Liver (tissue), 9 donors: ENCODE measurements around the gene MADCAM1. TPM values are rescaled to one million over a fixed set of nuclear protein-coding genes. Genes with fewer than 3 reads are reported as not detected.

Experiments
- DNase-seq: peaks from one replicate; pipeline ENCODE4 v3.0.0-alpha.2; 2017; ENCODE audit warnings: low spot score
- H3K27ac ChIP-seq, 2 donors: one replicate each; pipeline ENCODE4 v1.7.0; 2013; ENCODE audit warnings: inconsistent platforms in 2 of 2, low read length in 2 of 2, control low read depth in 1 of 2, low read depth in 1 of 2, mild to moderate bottlenecking in 1 of 2
- H3K27me3 ChIP-seq, 4 donors: one replicate each; pipeline versions ENCODE4 v1.6.1 to v1.7.0; 2013; ENCODE audit warnings: low read length in 3 of 4, inconsistent platforms in 1 of 4, mild to moderate bottlenecking in 1 of 4, moderate library complexity in 1 of 4; ENCODE audit not compliant: control insufficient read depth in 4 of 4, insufficient read depth in 4 of 4
- H3K36me3 ChIP-seq, 4 donors: one replicate each; pipeline versions ENCODE4 v1.6.1 to v1.7.0; 2013; ENCODE audit warnings: low read length in 3 of 4, mild to moderate bottlenecking in 3 of 4, low read depth in 1 of 4, moderate library complexity in 1 of 4; ENCODE audit not compliant: control insufficient read depth in 4 of 4, insufficient read depth in 3 of 4
- H3K4me1 ChIP-seq, 4 donors: one replicate each; pipeline versions ENCODE4 v1.6.1 to v1.7.0; 2013; ENCODE audit warnings: low read length in 3 of 4, mild to moderate bottlenecking in 3 of 4, moderate library complexity in 1 of 4; ENCODE audit not compliant: control insufficient read depth in 4 of 4, insufficient read depth in 4 of 4
- H3K4me3 ChIP-seq, 3 donors: one replicate each; pipeline versions ENCODE4 v1.6.1 to v1.7.0; 2013; ENCODE audit warnings: low read length in 3 of 3, control low read depth in 1 of 3, low read depth in 1 of 3, mild to moderate bottlenecking in 1 of 3
- H3K9ac ChIP-seq, 2 donors: one replicate each; pipeline ENCODE4 v1.7.0; 2013; ENCODE audit warnings: low read length in 2 of 2, mild to moderate bottlenecking in 2 of 2, moderate library complexity in 2 of 2, control low read depth in 1 of 2, low read depth in 1 of 2
- H3K9me3 ChIP-seq, 4 donors: one replicate each; pipeline versions ENCODE4 v1.6.1 to v1.7.0; 2013; ENCODE audit warnings: low read length in 3 of 4; ENCODE audit not compliant: control insufficient read depth in 4 of 4
- FOXA2 ChIP-seq: IDR thresholded peaks from 2 replicates; pipeline ENCODE4 v1.6.1; 2016; ENCODE audit warnings: antibody characterized with exemption
- HNF4A ChIP-seq, 2 donors: conservative IDR thresholded peaks; 2 replicates each; pipeline ENCODE4 v1.6.1; 2016; ENCODE audit warnings: antibody characterized with exemption in 2 of 2, mild to moderate bottlenecking in 2 of 2
- HNF4G ChIP-seq: IDR thresholded peaks from 2 replicates; pipeline ENCODE4 v1.6.1; 2016; ENCODE audit warnings: antibody characterized with exemption
- NR2F2 ChIP-seq: IDR thresholded peaks from 2 replicates; pipeline ENCODE4 v1.6.1; 2016; ENCODE audit warnings: antibody characterized with exemption
- RAD21 ChIP-seq, 2 donors: IDR thresholded peaks; 2 replicates each; pipeline ENCODE4 v1.6.1; 2016; ENCODE audit warnings: antibody characterized with exemption in 2 of 2, mild to moderate bottlenecking in 2 of 2
- RXRA ChIP-seq, 2 donors: IDR thresholded peaks; 2 replicates each; pipeline ENCODE4 v1.6.1; 2017 to 2018; ENCODE audit warnings: antibody characterized with exemption in 2 of 2, mild to moderate bottlenecking in 1 of 2
- SP1 ChIP-seq: IDR thresholded peaks from 2 replicates; pipeline ENCODE4 v1.6.1; 2018; ENCODE audit warnings: antibody characterized with exemption, mild to moderate bottlenecking
- TAF1 ChIP-seq: conservative IDR thresholded peaks from 2 replicates; pipeline ENCODE4 v1.6.1; 2016; ENCODE audit warnings: antibody characterized with exemption, mild to moderate bottlenecking
- WGBS: extraction: QIAGEN DNeasy Blood & Tissue Kit; methylation state at CpG from one replicate; pipeline ENCODE4 v1.1.7; 2013; 5-methylcytosine and 5-hydroxymethylcytosine counted together
- polyA plus RNA-seq, 2 donors: library from polyadenylated mRNA; stranded (reverse) in 1 of 2; unstranded in 1 of 2; fragments of 200-250 nt in 1 of 2; fragments of >200 nt in 1 of 2; fragmentation: Nextera tagmentation in 1 of 2; extraction: Ambion mirVana in 1 of 2; gene quantifications; one replicate each; pipeline versions ENCODE4 v1.2.1 to v1.2.3, GENCODE V29; 2013 to 2015
- total RNA-seq, 2 donors: library from RNA; depleted of rRNA; stranded (reverse); fragments of >200 nt; gene quantifications; one replicate each; pipeline ENCODE4 v1.2.3, GENCODE V29; 2014
- TF ChIP-seq, protein P1 (sequence below): IDR thresholded peaks from 2 replicates; pipeline ENCODE4 v1.6.1; 2016; ENCODE audit warnings: antibody characterized with exemption
- TF ChIP-seq, protein P2 (sequence below): fragments of 150-350 bp; IDR thresholded peaks from 2 replicates; pipeline ENCODE4 v1.5.1; 2017; ENCODE audit warnings: improper control_type of control experiment, low read depth, low read length; ENCODE audit not compliant: missing input control
- TF ChIP-seq, protein P3 (sequence below): IDR thresholded peaks from 2 replicates; pipeline ENCODE4 v1.6.1; 2016; ENCODE audit warnings: antibody characterized with exemption
- TF ChIP-seq, protein P4 (sequence below): IDR thresholded peaks from 2 replicates; pipeline ENCODE4 v1.6.1; 2016; ENCODE audit warnings: antibody characterized with exemption, mild to moderate bottlenecking
- donor health status: healthy.
- donor health status: healthy.
- donor health status: healthy.
- donor health status: healthy.
- donor health status: healthy.

The MADCAM1 gene
- total and polyA plus RNA-seq, 4 donors: 0.17 to 0.32 (median 0.24) TPM

DNA sequence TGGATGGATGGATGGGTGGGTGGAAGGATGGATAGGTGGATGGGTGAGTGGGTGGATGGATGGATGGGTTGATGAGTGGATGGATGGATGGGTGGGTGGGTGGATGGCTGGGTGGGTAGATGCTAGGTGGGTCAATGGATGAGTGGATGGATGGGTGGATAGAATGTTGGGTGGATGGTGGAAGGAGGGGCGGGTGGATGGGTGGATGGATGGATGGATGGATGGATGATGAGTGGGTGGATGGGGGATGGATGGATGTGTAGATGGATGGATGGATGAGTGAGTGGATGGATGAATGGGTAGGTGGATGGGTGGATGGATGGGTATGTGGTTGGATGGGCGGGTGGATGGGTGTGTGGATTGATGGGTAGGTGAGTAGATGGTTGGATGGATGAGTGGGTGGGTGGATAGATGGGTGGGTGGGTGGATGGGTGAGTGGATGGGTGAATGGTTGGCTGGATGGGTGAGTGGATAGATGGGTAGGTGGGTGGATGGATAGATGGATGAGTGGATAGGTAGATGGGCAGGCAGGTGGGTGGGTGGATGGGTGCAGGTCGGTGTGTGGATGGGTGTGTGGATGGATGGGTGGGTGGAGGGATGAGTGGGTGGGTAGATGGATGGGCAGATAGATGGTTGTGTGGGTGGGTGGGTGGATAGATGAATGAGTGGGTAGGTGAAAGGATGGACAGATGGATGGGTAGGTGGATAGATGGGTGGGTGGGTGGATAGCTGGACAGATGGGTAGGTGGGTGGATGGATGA is 31.1 kb upstream of the MADCAM1 start:
- no peak overlapping the region for H3K4me3 ChIP-seq
- H3K9me3 ChIP-seq: no peaks in the 10 kb centered on the region
- DNase-seq: no peak
- H3K27me3 ChIP-seq: no peaks in the 10 kb centered on the region
- WGBS: 93% methylated on average over 3 of the region's 3 CpGs
- TF ChIP-seq TAF1 (no peak), HNF4A (conservative IDR thresholded peaks at IDR 0.05) (no peak), RAD21 (IDR thresholded peaks at IDR 0.05) (no peak), FOXA2 (no peak), HNF4G (no peak), SP1 (no peak), RXRA (IDR thresholded peaks at IDR 0.05) (no peak)
- TF ChIP-seq, protein P1, sequence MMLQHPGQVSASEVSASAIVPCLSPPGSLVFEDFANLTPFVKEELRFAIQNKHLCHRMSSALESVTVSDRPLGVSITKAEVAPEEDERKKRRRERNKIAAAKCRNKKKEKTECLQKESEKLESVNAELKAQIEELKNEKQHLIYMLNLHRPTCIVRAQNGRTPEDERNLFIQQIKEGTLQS: no peak
- TF ChIP-seq, protein P2, sequence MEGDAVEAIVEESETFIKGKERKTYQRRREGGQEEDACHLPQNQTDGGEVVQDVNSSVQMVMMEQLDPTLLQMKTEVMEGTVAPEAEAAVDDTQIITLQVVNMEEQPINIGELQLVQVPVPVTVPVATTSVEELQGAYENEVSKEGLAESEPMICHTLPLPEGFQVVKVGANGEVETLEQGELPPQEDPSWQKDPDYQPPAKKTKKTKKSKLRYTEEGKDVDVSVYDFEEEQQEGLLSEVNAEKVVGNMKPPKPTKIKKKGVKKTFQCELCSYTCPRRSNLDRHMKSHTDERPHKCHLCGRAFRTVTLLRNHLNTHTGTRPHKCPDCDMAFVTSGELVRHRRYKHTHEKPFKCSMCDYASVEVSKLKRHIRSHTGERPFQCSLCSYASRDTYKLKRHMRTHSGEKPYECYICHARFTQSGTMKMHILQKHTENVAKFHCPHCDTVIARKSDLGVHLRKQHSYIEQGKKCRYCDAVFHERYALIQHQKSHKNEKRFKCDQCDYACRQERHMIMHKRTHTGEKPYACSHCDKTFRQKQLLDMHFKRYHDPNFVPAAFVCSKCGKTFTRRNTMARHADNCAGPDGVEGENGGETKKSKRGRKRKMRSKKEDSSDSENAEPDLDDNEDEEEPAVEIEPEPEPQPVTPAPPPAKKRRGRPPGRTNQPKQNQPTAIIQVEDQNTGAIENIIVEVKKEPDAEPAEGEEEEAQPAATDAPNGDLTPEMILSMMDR: no peak
- TF ChIP-seq, protein P3, sequence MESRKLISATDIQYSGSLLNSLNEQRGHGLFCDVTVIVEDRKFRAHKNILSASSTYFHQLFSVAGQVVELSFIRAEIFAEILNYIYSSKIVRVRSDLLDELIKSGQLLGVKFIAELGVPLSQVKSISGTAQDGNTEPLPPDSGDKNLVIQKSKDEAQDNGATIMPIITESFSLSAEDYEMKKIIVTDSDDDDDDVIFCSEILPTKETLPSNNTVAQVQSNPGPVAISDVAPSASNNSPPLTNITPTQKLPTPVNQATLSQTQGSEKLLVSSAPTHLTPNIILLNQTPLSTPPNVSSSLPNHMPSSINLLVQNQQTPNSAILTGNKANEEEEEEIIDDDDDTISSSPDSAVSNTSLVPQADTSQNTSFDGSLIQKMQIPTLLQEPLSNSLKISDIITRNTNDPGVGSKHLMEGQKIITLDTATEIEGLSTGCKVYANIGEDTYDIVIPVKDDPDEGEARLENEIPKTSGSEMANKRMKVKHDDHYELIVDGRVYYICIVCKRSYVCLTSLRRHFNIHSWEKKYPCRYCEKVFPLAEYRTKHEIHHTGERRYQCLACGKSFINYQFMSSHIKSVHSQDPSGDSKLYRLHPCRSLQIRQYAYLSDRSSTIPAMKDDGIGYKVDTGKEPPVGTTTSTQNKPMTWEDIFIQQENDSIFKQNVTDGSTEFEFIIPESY: no peak
- TF ChIP-seq, protein P4, sequence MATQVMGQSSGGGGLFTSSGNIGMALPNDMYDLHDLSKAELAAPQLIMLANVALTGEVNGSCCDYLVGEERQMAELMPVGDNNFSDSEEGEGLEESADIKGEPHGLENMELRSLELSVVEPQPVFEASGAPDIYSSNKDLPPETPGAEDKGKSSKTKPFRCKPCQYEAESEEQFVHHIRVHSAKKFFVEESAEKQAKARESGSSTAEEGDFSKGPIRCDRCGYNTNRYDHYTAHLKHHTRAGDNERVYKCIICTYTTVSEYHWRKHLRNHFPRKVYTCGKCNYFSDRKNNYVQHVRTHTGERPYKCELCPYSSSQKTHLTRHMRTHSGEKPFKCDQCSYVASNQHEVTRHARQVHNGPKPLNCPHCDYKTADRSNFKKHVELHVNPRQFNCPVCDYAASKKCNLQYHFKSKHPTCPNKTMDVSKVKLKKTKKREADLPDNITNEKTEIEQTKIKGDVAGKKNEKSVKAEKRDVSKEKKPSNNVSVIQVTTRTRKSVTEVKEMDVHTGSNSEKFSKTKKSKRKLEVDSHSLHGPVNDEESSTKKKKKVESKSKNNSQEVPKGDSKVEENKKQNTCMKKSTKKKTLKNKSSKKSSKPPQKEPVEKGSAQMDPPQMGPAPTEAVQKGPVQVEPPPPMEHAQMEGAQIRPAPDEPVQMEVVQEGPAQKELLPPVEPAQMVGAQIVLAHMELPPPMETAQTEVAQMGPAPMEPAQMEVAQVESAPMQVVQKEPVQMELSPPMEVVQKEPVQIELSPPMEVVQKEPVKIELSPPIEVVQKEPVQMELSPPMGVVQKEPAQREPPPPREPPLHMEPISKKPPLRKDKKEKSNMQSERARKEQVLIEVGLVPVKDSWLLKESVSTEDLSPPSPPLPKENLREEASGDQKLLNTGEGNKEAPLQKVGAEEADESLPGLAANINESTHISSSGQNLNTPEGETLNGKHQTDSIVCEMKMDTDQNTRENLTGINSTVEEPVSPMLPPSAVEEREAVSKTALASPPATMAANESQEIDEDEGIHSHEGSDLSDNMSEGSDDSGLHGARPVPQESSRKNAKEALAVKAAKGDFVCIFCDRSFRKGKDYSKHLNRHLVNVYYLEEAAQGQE: no peak
- H3K9ac ChIP-seq: no peak overlapping the region
- H3K36me3 ChIP-seq: no peaks in the 10 kb centered on the region
- peaks cover 0 to 5% (median 4%) of the 10 kb centered on the region in 4 donors for H3K4me1 ChIP-seq
- H3K27ac ChIP-seq: no peak overlapping the region

DNA sequence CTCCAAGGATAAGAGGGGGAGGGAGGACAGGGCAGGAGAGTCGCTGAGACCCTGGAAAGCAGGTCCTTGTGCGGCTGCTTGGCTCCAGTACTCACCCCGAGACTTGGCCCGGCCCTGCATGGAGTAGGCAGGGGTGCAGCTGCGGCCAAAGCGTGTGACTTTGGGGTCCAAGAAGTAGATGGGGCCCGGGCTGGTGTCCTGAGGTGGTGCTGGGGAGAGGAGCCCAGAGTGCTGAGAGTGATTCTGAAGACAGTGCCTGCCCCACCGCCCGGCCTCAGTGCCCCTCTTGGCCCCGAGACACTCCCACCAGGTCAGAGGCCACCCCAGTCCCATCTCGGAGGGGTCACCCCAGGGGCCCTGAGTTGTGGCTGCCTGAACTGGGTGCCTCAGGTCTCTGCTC is 28.7 kb upstream of the MADCAM1 start:
- Histone ChIP-seq H3K9me3 (no peaks in the 10 kb centered on the region), H3K4me3 (no peak overlapping the region), H3K27ac (no peak overlapping the region), H3K27me3 (no peaks in the 10 kb centered on the region), H3K4me1 (no peaks in the 10 kb centered on the region), H3K9ac (no peak overlapping the region), H3K36me3 (no peaks in the 10 kb centered on the region)
- TF ChIP-seq NR2F2 (no peak), RXRA (IDR thresholded peaks at IDR 0.05) (no peak), TAF1 (no peak), FOXA2 (no peak)
- TF ChIP-seq, protein P4: no peak
- TF ChIP-seq, protein P3: no peak
- TF ChIP-seq, protein P1: no peak
- no peak for DNase-seq
- WGBS: 84% methylated on average over 11 of the region's 11 CpGs
